ENCODE results near the gene PMP22. TPM values are rescaled to one million over a fixed set of nuclear protein-coding genes. Genes with fewer than 3 reads are reported as not detected.

Gene PMP22
- total and polyA plus RNA-seq, 5 donors from 2014 or later: not detected

Other genes starting within 250 kb of the PMP22 start
- 1.2 TPM for gene TEKT3, start 76.3 kb upstream of the PMP22 start, total RNA-seq
- under 1 TPM in 1 of 4 donors, not detected in 3; 0.34 TPM for gene TEKT3, start 76.3 kb upstream of the PMP22 start, polyA plus RNA-seq
- gene CDRT4, start 202.3 kb upstream of the PMP22 start, total RNA-seq: 21.0 TPM
- gene CDRT4, start 202.3 kb upstream of the PMP22 start, polyA plus RNA-seq: 1 to 10 TPM in 3 of 4 donors, under 1 TPM in 1; 0.22 to 1.8 (median 1.5) TPM